Measurements from ENCODE around the gene ZCCHC14. TPM values are rescaled to one million over a fixed set of nuclear protein-coding genes. Genes with fewer than 3 reads are reported as not detected.

Gene ZCCHC14
- total and polyA plus RNA-seq, 2 of the 13 experiments (the other 11 are each of a cell fraction or from before 2014, with no cell fraction given), result 12.4 to 12.5 TPM

- no peak for TF ChIP-seq MAFG (CRISPR knock-in tag; IDR thresholded peaks at IDR 0.05)
- peak; percentile 94; the same call in 1 of the 2 replicates for TF ChIP-seq KDM6A (CRISPR knock-in tag; IDR thresholded peaks at IDR 0.05; ENCODE audit: low read depth)
- TF ChIP-seq BORCS8-MEF2B (CRISPR knock-in tag; IDR thresholded peaks at IDR 0.05), result peak; percentile 64
- TF ChIP-seq ZNF234 (CRISPR knock-in tag; conservative IDR thresholded peaks at IDR 0.05), result no peak
- TF ChIP-seq ZNF251 (CRISPR knock-in tag; IDR thresholded peaks at IDR 0.05), result no peak
- TF ChIP-seq BRCA1 (CRISPR knock-in tag; IDR thresholded peaks at IDR 0.05), result no peak
- peak in 1 of 2 experiments; percentile 70; a peak in 2 of 4 replicates for TF ChIP-seq POLR2A (IDR thresholded peaks at IDR 0.05; ENCODE audit: insufficient read depth in 1 of 2, low read depth in 2 of 2, low read length in 2 of 2)
- TF ChIP-seq SMAD1 (CRISPR knock-in tag; IDR thresholded peaks at IDR 0.05; ENCODE audit: borderline replicate concordance, low read depth), result no peak
- TF ChIP-seq HNRNPL (IDR thresholded peaks at IDR 0.05; ENCODE audit: low read depth, low read length), result no peak
- 0 out of 2 replicates have a peak, but pooled peaks have one; percentile 25 for TF ChIP-seq ZNF709 (CRISPR knock-in tag; IDR thresholded peaks at IDR 0.05)
- TF ChIP-seq THAP11 (CRISPR knock-in tag; IDR thresholded peaks at IDR 0.05), result peak; percentile 68; the same call in 1 of the 2 replicates
- TF ChIP-seq POGZ (CRISPR knock-in tag; IDR thresholded peaks at IDR 0.05), result peak; percentile 26; the same call in 1 of the 2 replicates
- TF ChIP-seq NR3C1 (CRISPR knock-in tag; IDR thresholded peaks at IDR 0.05), result no peak
- peak; percentile 74; the same call in 1 of the 2 replicates for TF ChIP-seq HOXA3 (CRISPR knock-in tag; IDR thresholded peaks at IDR 0.05)
- TF ChIP-seq ZNF121 (CRISPR knock-in tag; IDR thresholded peaks at IDR 0.05), result peak; percentile 58; the same call in 1 of the 2 replicates
- TF ChIP-seq ZSCAN30 (CRISPR knock-in tag; IDR thresholded peaks at IDR 0.05), result no peak
- peak; percentile 73; the same call in 1 of the 2 replicates for TF ChIP-seq ZNF367 (CRISPR knock-in tag; IDR thresholded peaks at IDR 0.05; ENCODE audit: borderline replicate concordance)
- peak; percentile 98 for TF ChIP-seq SAP130 (CRISPR knock-in tag; IDR thresholded peaks at IDR 0.05; ENCODE audit: low read depth)
- TF ChIP-seq EZH2 (conservative IDR thresholded peaks at IDR 0.05; ENCODE audit: low read depth, low read length), result no peak
- peak; percentile 32; the same call in 1 of the 2 replicates for TF ChIP-seq ZNF629 (CRISPR knock-in tag; conservative IDR thresholded peaks at IDR 0.05)
- peak; percentile 74; the same call in 1 of the 2 replicates for TF ChIP-seq REPIN1 (CRISPR knock-in tag; IDR thresholded peaks at IDR 0.05; ENCODE audit: borderline replicate concordance, low read depth)
- peak; percentile 54 for TF ChIP-seq GABPB1 (CRISPR knock-in tag; IDR thresholded peaks at IDR 0.05)
- TF ChIP-seq ZNF850 (CRISPR knock-in tag; conservative IDR thresholded peaks at IDR 0.05), result no peak
- TF ChIP-seq, protein P1, sequence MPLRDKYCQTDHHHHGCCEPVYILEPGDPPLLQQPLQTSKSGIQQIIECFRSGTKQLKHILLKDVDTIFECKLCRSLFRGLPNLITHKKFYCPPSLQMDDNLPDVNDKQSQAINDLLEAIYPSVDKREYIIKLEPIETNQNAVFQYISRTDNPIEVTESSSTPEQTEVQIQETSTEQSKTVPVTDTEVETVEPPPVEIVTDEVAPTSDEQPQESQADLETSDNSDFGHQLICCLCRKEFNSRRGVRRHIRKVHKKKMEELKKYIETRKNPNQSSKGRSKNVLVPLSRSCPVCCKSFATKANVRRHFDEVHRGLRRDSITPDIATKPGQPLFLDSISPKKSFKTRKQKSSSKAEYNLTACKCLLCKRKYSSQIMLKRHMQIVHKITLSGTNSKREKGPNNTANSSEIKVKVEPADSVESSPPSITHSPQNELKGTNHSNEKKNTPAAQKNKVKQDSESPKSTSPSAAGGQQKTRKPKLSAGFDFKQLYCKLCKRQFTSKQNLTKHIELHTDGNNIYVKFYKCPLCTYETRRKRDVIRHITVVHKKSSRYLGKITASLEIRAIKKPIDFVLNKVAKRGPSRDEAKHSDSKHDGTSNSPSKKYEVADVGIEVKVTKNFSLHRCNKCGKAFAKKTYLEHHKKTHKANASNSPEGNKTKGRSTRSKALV (CRISPR knock-in tag; IDR thresholded peaks at IDR 0.05), result peak; percentile 54; the same call in 1 of the 2 replicates
- TF ChIP-seq KDM5B (CRISPR knock-in tag; IDR thresholded peaks at IDR 0.05; ENCODE audit: borderline replicate concordance), result no peak
- TF ChIP-seq, protein P2, sequence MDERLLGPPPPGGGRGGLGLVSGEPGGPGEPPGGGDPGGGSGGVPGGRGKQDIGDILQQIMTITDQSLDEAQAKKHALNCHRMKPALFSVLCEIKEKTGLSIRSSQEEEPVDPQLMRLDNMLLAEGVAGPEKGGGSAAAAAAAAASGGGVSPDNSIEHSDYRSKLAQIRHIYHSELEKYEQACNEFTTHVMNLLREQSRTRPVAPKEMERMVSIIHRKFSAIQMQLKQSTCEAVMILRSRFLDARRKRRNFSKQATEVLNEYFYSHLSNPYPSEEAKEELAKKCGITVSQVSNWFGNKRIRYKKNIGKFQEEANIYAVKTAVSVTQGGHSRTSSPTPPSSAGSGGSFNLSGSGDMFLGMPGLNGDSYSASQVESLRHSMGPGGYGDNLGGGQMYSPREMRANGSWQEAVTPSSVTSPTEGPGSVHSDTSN (CRISPR knock-in tag; IDR thresholded peaks at IDR 0.05), result peak; percentile 78
- no peak for TF ChIP-seq ZNF260 (CRISPR knock-in tag; IDR thresholded peaks at IDR 0.05; ENCODE audit: borderline replicate concordance, low read depth)
- TF ChIP-seq SIX4 (CRISPR knock-in tag; IDR thresholded peaks at IDR 0.05), result peak; percentile 90
- peak; percentile 66; the same call in 1 of the 2 replicates for TF ChIP-seq ZNF430 (CRISPR knock-in tag; IDR thresholded peaks at IDR 0.05)
- no peak for TF ChIP-seq ZNF180 (CRISPR knock-in tag; IDR thresholded peaks at IDR 0.05; ENCODE audit: borderline replicate concordance, low read depth)
- TF ChIP-seq ZNF644 (CRISPR knock-in tag; IDR thresholded peaks at IDR 0.05; ENCODE audit: low read depth), result no peak
- peak; percentile 76 for TF ChIP-seq FOSL2 (CRISPR knock-in tag; IDR thresholded peaks at IDR 0.05)
Measured at GRCh38 chr16:87382023-87382785, 110.6 kb downstream of the ZCCHC14 start (continued).

Data from HepG2 (cell line).